Measurements from ENCODE around the gene SEC61A1. TPM values are rescaled to one million over a fixed set of nuclear protein-coding genes. Genes with fewer than 3 reads are reported as not detected.

The SEC61A1 gene
- 115 to 132 TPM (median 125 TPM) in 5 replicates for total RNA-seq (2022; extraction: Qiagen RNA extraction)

GRCh38 chr3:128051837-128052594, at the start of gene SEC61A1:
Gene SEC61A1, plus strand, starts transcription at chr3:128052437. Its CDS starts 116 bp downstream, at chr3:128052553.

Other genes starting within 250 kb of the SEC61A1 start
- 60.5 to 82.6 TPM (median 67.2 TPM) in 5 replicates for gene MGLL, start 229.9 kb upstream of the SEC61A1 start, total RNA-seq (2022; extraction: Qiagen RNA extraction)
- gene KBTBD12, start 137.2 kb upstream of the SEC61A1 start, total RNA-seq (2022; extraction: Qiagen RNA extraction), result not detected in 5 replicates
- 95.9 to 103 TPM (median 99.6 TPM) in 5 replicates for gene RUVBL1, start 71.4 kb downstream of the SEC61A1 start, total RNA-seq (2022; extraction: Qiagen RNA extraction)
- gene EEFSEC, start 101.0 kb downstream of the SEC61A1 start, total RNA-seq (2022; extraction: Qiagen RNA extraction), result 8.0 to 11.9 TPM (median 10.0 TPM) in 5 replicates